Endothelial cell of umbilical vein (primary cell): ENCODE data around the gene VEPH1. TPM values are rescaled to one million over a fixed set of nuclear protein-coding genes. Genes with fewer than 3 reads are reported as not detected.

ENCODE experiments used
- BruUV-seq: library from RNA; stranded (reverse); fragments of 400-500 nt; replicated peaks from 2 replicates; lab custom pipeline; 2021; lab: Mats Ljungman, UMichigan
- CTCF ChIA-PET: fragments of 300-600, 350-600 bp; sonication (Branson Sonifier 250); formaldehyde crosslinking; loops from one replicate; lab custom pipeline; 2021; ENCODE audit warnings: antibody characterized with exemption, inconsistent platforms; lab: Charles Lee
- POLR2A ChIA-PET: fragments of 300-600, 350-600 bp; sonication (Branson Sonifier 250); formaldehyde crosslinking; loops from one replicate; lab custom pipeline; 2021; ENCODE audit warnings: antibody characterized with exemption, inconsistent platforms; lab: Charles Lee
- DNase-seq: peaks from one replicate; pipeline ENCODE4 v3.0.0-alpha.2; 2011; ENCODE audit warnings: low read depth, low spot score
- FAIRE-seq: peaks from 2 replicates; lab custom pipeline; 2011; peaks lifted over from hg19 to GRCh38; lab: Jason Lieb, UNC
- H2AFZ ChIP-seq: 2 replicates; pipeline ENCODE4 v1.6.0; 2012; ENCODE audit warnings: low read depth, low read length, control low read depth, inconsistent platforms
- H3K27ac ChIP-seq: 2 replicates; pipeline ENCODE4 v1.5.1; 2011; ENCODE audit warnings: low read depth, mild to moderate bottlenecking, control low read depth, low read length, moderate library complexity; ENCODE audit not compliant: insufficient read depth
- H3K27me3 ChIP-seq, 2 experiments: 2 replicates each; pipeline versions ENCODE4 v1.6.0 to v1.6.1; 2011; ENCODE audit warnings: low read length in 2 of 2, mixed read lengths in 1 of 2; ENCODE audit not compliant: control insufficient read depth in 2 of 2, insufficient read depth in 2 of 2
- H3K36me3 ChIP-seq, 2 experiments: 2 replicates in 1 of 2; 3 replicates in 1 of 2; pipeline ENCODE4 v1.5.1; 2011; ENCODE audit warnings: low read length in 2 of 2, mild to moderate bottlenecking in 1 of 2, moderate library complexity in 1 of 2; ENCODE audit not compliant: control insufficient read depth in 2 of 2, insufficient read depth in 2 of 2; ENCODE audit errors: extremely low read depth in 1 of 2
- H3K4me1 ChIP-seq: 3 replicates; pipeline ENCODE4 v1.5.1; 2011; ENCODE audit warnings: mild to moderate bottlenecking, low read length; ENCODE audit not compliant: control insufficient read depth, insufficient read depth; ENCODE audit errors: extremely low read depth
- H3K4me2 ChIP-seq: 2 replicates; pipeline ENCODE4 v1.6.1; 2011; ENCODE audit warnings: low read length, control low read depth, mixed read lengths; ENCODE audit not compliant: insufficient read depth
- H3K4me3 ChIP-seq, 3 experiments: fragments of 200-600 bp in 1 of 3; sonication (generic), shearing (Covaris generic) in 1 of 3; replicated peaks in 1 of 3; 2 replicates each; pipeline ENCODE4 v1.5.1; 2011 to 2016; ENCODE audit warnings: control low read depth in 3 of 3, low read length in 3 of 3, mild to moderate bottlenecking in 2 of 3, inconsistent platforms in 1 of 3, low read depth in 1 of 3, moderate library complexity in 1 of 3; ENCODE audit not compliant: insufficient read depth in 1 of 3
- H3K79me2 ChIP-seq: 2 replicates; pipeline ENCODE4 v1.6.0; 2012; ENCODE audit warnings: low read length, inconsistent platforms; ENCODE audit not compliant: control insufficient read depth, insufficient read depth
- H3K9ac ChIP-seq: replicated peaks from 2 replicates; pipeline ENCODE3; 2011; ENCODE audit warnings: low read length, control low read depth; ENCODE audit not compliant: insufficient read depth; ENCODE audit errors: extremely low read depth
- H3K9me1 ChIP-seq: replicated peaks from 3 replicates; pipeline ENCODE4 v1.6.0; 2011; ENCODE audit warnings: mild to moderate bottlenecking, low read length; ENCODE audit not compliant: control insufficient read depth, insufficient read depth; ENCODE audit errors: extremely low read depth
- H3K9me3 ChIP-seq: replicated peaks from 2 replicates; pipeline ENCODE4 v1.5.1; 2012; ENCODE audit warnings: low read length, inconsistent platforms; ENCODE audit not compliant: control insufficient read depth, insufficient read depth
- H4K20me1 ChIP-seq: replicated peaks from 2 replicates; pipeline ENCODE3; 2011; ENCODE audit warnings: mild to moderate bottlenecking, low read length; ENCODE audit not compliant: control insufficient read depth, insufficient read depth; ENCODE audit errors: extremely low read depth
- CTCF ChIP-seq, 2 donors: IDR thresholded peaks; 1 replicate in 1 of 2; 2 replicates in 1 of 2; pipeline ENCODE4 v1.5.1; 2011; ENCODE audit warnings: low read length in 2 of 2, mild to moderate bottlenecking in 2 of 2, moderate library complexity in 2 of 2, control low read depth in 1 of 2, inconsistent platforms in 1 of 2, low read depth in 1 of 2; ENCODE audit not compliant: insufficient read depth in 1 of 2; ENCODE audit errors: extremely low read depth in 1 of 2
- EZH2 ChIP-seq: IDR thresholded peaks from 2 replicates; pipeline ENCODE4 v1.6.1; 2012; ENCODE audit warnings: borderline replicate concordance, low read depth, mild to moderate bottlenecking, moderate library complexity, low read length, inconsistent platforms; ENCODE audit not compliant: severe bottlenecking
- FOS ChIP-seq: IDR thresholded peaks from 2 replicates; pipeline ENCODE4 v1.6.1; 2011; ENCODE audit warnings: mild to moderate bottlenecking, low read length, moderate library complexity, borderline replicate concordance; ENCODE audit not compliant: insufficient read depth
- GATA2 ChIP-seq: IDR thresholded peaks from 2 replicates; pipeline ENCODE4 v1.7.0; 2011; ENCODE audit warnings: low read depth, mild to moderate bottlenecking, moderate library complexity, mixed read lengths, low read length; ENCODE audit not compliant: insufficient read length, insufficient read depth
- JUN ChIP-seq: IDR thresholded peaks from 2 replicates; pipeline ENCODE4 v1.6.1; 2011; ENCODE audit warnings: borderline replicate concordance, low read depth; ENCODE audit not compliant: insufficient read length, insufficient read depth
- MYC ChIP-seq: IDR thresholded peaks from one replicate; pipeline ENCODE4 v1.6.1; 2011; ENCODE audit warnings: mild to moderate bottlenecking, low read depth, low read length
- POLR2A ChIP-seq: IDR thresholded peaks from 2 replicates; pipeline ENCODE4 v1.6.1; 2012; ENCODE audit warnings: low read depth, mild to moderate bottlenecking, control low read depth, low read length
- POLR2AphosphoS5 ChIP-seq: IDR thresholded peaks from 2 replicates; pipeline ENCODE4 v1.6.1; 2012; ENCODE audit warnings: low read depth, mild to moderate bottlenecking, control low read depth, low read length, moderate library complexity; ENCODE audit not compliant: insufficient read depth
- dilution Hi-C: fragments of 300-500 bp; cut with MboI; formaldehyde crosslinking; loops from one replicate; pipeline ENCODE4 v1.15.0; 2019; ENCODE audit warnings: low sequenced_read_pairs; ENCODE audit not compliant: extremely low pct_ligation_motif_present
- intact Hi-C: fragments of 100-400 bp; cut with micrococcal nuclease; formaldehyde crosslinking; loops from one replicate; pipeline ENCODE4 v1.10.0; 2022
- polyA plus RNA-seq, 4 experiments: library from polyadenylated mRNA; depleted of rRNA in 3 of 4; stranded (reverse) in 3 of 4; unstranded in 1 of 4; fragments of >200 nt; gene quantifications; 2 replicates each; pipeline versions ENCODE4 v1.2.1 to v1.2.3, GENCODE V29; 2011 to 2012; ENCODE audit warnings: missing spikeins in 1 of 4
- total RNA-seq: library from RNA; stranded (reverse); gene quantifications from 2 replicates; pipeline ENCODE4 v1.2.3, GENCODE V29; 2021
- TF ChIP-seq, protein P1 (sequence below): IDR thresholded peaks from 2 replicates; pipeline ENCODE4 v1.6.1; 2011; ENCODE audit not compliant: insufficient read depth, insufficient read length

The VEPH1 gene
- total and polyA plus RNA-seq, 2 donors (not counting 3 experiments of a cell fraction or from before 2014, with no cell fraction given), result 42.9 to 136 TPM

DNA sequence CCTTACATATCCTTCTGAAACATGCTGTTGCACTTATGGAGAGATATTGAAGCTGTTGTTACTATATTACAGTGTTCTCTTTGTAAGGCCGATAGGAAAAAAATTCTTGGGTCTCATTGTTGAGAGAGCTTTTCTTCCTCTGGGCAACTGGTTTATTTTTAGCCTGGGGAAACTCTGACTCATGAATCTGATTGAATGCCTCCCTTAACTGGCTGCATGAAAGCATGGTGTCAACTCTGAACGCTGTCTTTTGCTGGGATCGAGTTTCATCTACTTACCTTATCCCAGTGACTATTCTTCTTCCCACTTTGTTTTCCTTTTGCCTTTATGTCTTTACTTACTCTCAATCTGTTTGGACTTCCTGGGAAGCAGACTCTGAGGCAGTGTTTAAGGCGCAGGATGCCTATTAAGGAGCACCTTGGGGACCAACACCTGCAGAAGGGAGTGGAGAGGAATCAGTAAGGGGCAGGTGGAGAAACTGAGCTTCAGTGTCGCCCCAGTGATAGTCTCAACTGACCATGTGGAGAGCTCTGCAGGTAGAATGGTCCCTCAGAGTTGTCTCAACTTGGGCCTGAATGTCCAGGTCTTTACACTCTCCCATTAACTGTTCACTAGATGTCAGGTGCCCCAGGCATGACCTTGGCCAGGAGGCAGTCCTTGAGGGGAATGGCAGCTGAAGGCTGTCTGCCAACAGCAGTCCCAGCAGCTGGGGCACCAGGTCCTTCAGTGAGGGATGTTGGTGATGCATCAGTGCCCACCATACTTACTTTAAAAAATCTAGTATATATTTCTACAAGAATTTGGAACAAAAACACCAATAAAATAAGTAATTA is 254.4 kb downstream of the VEPH1 start:
- ChIA-PET CTCF (interaction anchor here (0.9 to 2.0 kb wide), 9 partner anchors 8 to 111 kb away, joined by 3 to 7 read pairs (median 4); no protein-coding TSS in a partner anchor), POLR2A (no interaction called here)
- Histone ChIP-seq H3K9me3 (no peaks in the 10 kb centered on the region), H3K4me2 (peak overlapping the region; percentile 44), H3K4me1 (peaks cover 23% of the 10 kb centered on the region), H3K27ac (peak overlapping the region; percentile 39), H3K9ac (peak overlapping the region; percentile 7), H3K36me3 (no peaks in the 10 kb centered on the region), H3K4me3 (no peak overlapping the region), H4K20me1 (no peaks in the 10 kb centered on the region), H3K9me1 (no peaks in the 10 kb centered on the region), H2AFZ (no peak overlapping the region), H3K27me3 (no peaks in the 10 kb centered on the region), H3K79me2 (no peaks in the 10 kb centered on the region)
- FAIRE-seq (peak; percentile 83), DNase-seq (peak; percentile 94)
- intact Hi-C loops (loop anchor here (1.0 to 2.0 kb wide), 4 partner anchors 10 to 112 kb away; no protein-coding TSS in a partner anchor), dilution Hi-C loops (no loop called here)
- no TSS peak for BruUV-seq
- TF ChIP-seq CTCF (IDR thresholded peaks at IDR 0.05; ENCODE audit: extremely low read depth in 1 of 2, insufficient read depth in 1 of 2, low read depth in 1 of 2, low read length in 2 of 2), result no peak
- TF ChIP-seq JUN, result peak; percentile 92
- TF ChIP-seq POLR2AphosphoS5, result peak; percentile 43
- TF ChIP-seq GATA2, result no peak
- TF ChIP-seq EZH2, result no peak
- peak; percentile 72 for TF ChIP-seq FOS
- no peak for TF ChIP-seq MYC
- TF ChIP-seq, protein P1, sequence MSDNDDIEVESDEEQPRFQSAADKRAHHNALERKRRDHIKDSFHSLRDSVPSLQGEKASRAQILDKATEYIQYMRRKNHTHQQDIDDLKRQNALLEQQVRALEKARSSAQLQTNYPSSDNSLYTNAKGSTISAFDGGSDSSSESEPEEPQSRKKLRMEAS, result no peak
- peak; percentile 37 for TF ChIP-seq POLR2A
